Fibroblast of skin of right biceps (primary cell): Measurements from ENCODE around the gene NGEF.

ENCODE experiments used
- DNase-seq: peaks from one replicate; pipeline ENCODE4 v3.0.0-alpha.2; 2013

NGEF gene

DNA sequence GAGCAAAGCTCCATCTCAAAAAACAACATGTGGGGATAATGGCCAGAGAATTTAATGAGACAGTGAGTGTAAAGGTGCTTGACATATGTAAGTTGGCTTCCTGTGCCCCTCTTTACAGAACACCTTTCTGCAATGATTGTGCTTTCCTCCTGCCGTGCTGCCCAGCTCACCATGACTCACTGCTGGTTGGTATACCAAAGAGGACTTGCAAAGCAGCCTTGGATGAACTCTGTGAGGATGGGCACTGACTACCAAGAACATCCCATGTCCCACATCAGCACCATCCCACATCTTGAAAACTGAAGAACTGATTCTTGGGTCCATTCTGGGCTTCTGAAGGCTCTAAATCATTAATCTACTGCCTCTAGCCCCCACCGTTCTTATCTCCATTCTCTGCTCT is 52.2 kb downstream of the NGEF start:
- no peak for DNase-seq

DNA sequence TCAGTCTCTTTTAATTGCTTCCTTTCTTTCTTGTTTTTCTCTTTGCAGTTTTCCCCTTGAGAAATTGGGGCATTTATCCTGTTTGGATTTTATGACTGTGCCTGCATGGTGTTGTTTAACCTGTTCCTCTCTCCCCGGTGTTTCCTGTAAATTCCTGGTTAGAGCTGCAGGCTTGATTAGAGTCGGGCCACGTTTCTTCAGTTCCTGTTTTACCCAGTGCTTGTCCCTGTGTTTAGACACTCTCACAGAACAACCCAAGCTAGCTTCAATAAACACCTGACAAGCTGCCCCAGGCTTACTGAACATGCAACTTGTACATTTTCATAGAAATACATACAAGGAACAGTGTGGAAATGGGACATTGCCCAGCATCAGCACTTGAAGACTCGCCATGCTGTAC is 53.9 kb downstream of the NGEF start:
- DNase-seq = no peak

DNA sequence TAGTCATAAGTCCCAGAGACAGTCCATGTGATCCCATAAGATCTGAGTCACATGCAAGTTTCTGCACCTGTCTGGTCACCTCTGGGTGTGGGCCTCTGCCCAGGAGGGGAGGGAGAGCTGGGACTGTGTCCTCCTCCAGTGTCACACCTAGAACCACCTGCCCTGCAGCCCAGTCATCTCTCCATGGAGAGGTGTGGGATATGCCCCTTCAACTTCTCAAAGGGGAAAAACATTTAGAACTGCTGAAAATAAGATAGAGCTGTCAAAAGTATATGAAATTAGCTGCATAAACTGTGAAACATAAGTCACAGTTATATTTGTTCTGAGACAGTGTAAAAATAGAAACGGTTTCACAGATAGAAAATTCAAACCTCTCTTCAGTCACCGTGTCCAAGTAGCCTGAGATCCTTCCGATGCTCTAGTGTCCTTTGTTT is 55.4 kb downstream of the NGEF start:
- no peak for DNase-seq

DNA sequence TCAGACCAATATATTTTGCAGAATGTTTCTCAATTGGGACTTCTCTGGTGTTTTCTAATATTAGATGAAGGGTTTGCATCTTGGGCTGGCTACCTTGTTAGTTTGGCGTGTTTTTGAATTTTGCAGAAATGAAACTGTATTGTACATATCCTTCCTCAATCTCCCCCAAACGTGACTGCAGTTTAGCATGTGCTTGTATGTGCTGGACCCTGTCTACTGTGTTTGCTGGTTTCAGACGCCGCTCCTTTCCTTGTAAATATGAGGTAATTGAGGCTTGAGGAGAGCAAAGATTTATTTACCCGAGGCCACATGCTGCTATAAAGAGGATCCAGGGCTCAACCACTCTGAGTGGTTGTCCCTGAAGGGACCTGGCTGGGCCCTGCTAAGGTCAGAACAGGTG is 57.2 kb downstream of the NGEF start:
- no peak for DNase-seq

DNA sequence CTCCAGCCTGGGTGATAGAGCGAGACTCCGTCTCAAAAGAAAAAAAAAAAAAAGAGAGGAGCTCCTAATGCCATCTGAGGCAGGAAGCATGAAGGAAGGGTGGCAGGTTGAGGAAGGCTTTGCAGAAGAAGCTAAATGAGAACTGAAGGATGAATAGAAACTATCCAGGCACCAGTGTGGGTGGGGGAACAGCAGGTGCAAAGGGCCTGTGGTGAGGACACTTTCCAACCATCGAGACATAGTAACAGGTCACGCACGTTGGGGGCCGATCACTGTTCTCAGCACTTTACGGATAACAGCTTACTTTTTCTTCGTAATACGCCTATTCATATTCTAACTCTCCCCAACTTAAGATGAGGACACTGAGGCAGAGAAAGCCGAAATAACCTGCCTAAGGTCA is 58.4 kb downstream of the NGEF start:
- no peak for DNase-seq

DNA sequence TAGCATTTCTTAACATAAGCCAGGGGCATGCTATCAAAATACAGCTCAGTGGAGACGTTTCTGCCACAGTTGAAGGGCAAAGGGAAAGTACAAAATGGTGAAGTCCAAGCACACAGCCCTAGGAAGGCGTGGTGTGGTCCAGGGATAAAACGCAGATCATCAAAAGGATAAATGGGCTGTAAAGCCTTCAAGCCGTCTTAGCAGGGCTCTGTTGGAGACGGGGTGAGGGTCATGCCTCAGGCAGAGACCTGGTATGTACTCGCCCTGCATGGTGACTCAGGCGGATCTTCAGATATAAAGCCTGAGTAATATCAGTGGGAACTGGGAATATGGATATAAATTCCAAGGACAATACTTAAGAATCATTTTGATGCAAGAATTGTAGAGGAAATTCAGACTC is 61.2 kb downstream of the NGEF start:
- no peak for DNase-seq

DNA sequence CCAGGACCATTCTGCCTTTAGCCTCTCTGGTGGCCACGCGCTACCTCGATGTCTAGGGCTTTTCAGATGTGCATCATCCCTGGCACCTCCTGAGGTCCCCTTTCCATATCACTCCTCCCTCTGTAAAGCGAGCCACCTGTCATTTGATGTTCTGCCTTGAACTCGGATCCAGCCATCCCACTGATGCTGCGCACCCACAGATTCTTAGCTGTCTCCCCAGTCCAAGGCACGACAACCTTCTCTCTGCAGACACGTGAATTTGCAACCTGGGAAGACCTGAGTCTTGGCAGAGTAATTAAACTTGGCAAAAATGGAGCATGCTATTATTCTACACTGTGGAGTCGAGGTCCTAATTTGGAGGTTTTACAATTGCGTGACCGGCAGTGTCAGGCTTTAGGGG is 61.9 kb downstream of the NGEF start:
- no peak for DNase-seq

DNA sequence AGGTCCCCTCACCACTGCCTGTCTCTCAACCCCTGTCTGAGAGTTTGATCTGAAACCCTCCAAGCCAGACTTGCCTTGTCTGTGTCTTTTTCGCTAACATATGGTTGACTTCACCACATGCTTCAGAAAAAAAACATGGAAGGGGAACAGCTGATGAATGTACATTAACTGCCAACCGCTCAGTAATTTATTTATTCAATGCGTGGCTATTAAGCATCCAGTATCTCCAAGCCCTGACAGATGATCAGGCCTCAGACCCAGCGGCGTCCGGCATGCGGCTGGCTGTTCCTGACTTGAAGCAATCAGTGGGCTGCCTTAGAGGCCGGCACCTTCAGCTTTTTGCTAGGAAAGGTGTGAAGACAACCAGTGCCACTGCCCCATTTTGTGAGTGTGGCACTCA is 62.3 kb downstream of the NGEF start:
- DNase-seq = no peak

DNA sequence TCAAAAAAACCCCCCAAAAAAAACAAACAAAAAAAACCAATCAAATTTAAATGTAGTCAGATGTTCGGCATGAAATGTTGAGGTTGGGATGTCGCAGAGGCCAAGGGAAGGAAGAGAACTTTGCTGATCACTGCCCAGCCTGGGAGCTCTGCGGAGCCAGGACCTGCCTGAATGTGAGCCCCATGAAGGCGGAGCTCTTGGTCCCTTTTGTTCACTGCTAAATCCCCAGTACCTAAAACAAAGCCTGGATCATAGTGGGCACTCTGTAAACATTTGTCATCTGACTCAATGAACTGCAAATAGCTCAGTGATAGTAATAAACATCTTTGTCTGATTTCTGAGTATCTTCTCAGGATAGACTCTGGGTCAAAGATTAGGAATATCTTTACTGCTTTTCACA is 64.0 kb downstream of the NGEF start:
- DNase-seq = no peak

DNA sequence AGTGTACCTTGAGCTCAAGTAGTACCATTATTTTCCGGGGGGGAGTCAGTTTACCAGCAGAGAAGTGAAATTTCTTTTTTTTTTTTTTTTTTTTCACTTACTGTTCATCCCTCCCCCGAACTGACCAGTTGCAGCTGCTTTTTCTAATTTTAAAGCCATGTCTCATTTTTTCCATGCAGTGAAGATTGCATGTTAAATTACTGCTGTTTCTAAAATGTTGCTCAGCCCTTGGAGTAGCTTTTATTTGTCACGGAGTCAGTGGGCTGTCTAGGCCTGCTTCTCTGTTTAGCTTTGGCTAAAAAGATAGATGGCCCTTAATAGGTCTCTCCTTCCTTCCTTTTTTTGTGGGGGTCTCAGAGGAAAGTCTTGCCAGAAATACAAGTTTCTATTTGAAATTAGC is 70.2 kb downstream of the NGEF start:
- no peak for DNase-seq

DNA sequence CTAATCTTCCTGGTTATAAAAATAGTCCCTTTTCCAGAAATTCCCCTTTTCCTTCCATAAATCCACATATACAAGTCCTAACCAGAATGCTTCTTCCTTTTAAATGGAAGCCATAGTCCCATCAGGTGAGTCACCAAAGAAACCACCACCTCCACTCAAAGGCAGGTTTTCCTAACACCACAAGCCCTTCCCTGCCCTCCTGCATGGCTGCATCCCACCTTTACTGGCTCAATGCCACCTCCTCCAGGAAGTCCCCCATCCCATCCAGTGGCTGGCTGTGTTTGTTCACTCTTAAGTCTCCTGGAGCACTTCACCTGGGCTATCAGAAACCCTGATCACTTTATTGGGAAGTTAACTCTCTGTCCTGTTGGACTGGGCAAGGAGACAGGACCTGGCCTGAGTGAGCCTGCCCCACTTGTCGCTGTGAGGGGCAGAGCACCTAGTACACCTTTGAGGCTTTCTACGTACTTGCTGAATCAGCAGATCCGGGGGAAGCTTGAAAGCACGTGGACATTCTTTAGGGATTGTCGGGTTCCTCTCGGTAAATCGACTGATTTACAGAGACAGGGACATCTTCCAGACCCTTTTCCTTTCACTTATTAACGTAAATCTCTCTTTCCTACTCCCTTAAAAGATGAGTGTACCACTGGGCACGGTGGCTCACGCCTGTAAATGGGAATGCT is 71.0 kb downstream of the NGEF start:
- DNase-seq = no peak

DNA sequence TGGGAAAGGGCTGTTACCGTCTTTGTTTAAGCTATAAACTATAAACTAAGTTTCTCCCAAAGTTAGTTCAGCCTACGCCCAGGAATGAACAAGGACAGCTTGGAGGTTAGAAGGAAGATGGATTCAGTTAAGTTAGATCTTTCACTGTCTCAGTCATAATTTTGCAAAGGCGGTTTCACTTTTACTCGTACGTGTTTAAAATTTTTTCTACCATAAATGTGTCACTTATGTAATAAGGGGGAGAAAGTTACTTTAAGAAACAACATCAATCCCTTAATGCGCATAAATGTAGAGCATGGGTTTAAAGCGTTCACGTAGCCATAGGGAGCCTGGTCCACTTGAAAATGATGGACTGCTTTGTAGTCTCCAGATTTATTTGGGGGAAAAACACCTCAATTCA is 71.7 kb downstream of the NGEF start:
- no peak for DNase-seq

DNA sequence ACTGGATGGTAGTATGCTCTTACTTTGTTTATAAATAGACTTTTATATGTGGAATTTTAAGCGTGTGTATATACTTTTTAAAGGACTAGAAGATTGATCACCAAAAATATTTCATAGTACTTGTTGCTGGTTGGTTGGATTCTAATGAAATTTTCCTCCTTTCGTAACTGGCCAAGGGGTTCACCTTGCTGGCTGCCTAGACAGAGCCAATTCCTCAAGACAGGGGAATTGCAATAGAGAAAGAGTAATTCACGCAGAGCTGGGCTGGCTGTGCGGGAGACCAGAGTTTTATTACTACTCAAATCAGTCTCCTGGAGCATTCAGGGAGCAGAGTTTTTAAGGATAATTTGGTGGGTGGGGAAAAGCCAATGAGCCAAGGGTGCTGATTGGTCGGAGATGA is 72.3 kb downstream of the NGEF start:
- DNase-seq = no peak

DNA sequence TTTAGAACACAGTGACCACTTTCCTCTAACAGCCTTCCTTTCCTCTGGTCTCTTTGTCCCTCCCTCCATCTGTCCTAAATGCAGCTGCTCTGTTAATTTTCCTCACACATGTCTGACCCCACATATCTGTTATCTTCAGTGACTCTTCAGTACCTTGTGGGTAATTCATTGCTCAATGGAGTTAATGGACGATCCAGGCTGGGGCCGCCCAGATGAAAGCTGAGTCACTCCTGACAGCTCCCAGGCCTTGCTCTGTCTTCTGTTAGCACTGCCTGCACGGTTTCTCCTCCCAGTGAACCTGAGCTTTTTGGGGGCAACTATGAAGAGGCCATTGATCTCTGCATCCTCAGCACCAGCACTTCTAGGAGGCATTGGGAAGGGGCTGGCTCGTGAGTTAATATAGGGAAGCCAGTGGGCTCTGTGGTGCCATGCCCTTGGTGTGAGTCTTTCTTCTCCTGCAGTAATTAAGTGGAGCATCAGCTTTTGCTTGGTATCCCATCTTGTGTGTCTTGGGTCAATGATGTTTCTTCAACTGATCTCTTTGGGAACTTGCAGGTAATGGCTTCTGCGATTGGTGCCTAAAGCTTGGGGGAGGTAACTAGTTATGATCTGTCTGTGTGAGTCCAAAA is 75.7 kb downstream of the NGEF start:
- DNase-seq = peak; percentile 24

DNA sequence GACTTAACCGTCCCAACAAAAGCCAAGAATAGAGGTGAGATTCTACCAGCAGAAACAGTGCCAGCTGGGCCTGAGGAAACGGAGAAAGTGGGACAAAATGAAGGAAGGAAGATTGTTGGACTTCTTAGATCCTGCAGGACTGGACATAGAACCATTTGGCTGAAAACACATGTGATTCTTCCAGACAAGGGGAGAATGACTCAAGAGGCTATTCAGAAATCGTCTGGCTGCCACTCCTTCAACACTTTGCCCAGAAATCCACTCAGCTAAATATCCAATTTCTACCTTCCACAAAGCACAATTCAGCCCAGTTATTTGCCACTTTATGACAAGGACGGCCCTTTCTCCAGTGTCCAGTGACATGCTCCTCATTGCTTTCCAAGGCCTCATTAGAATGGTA is 81.4 kb downstream of the NGEF start:
- DNase-seq = no peak

DNA sequence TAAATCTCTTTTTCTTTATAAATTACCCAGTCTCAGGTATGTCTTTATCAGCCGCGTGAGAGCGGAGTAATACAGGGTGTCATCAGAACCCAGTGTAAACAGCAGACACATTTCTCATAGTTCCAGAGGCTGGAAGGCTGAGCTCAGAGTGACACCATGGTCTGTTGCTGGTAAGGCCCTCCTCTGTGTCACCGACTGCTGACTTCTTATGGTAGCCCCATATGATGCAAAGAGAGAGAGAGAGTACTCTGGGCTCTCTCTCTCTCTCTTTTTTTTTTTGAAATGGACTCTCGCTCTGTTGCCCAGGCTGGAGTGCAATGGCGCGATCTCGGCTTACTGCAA is 83.0 kb downstream of the NGEF start:
- DNase-seq = no peak

DNA sequence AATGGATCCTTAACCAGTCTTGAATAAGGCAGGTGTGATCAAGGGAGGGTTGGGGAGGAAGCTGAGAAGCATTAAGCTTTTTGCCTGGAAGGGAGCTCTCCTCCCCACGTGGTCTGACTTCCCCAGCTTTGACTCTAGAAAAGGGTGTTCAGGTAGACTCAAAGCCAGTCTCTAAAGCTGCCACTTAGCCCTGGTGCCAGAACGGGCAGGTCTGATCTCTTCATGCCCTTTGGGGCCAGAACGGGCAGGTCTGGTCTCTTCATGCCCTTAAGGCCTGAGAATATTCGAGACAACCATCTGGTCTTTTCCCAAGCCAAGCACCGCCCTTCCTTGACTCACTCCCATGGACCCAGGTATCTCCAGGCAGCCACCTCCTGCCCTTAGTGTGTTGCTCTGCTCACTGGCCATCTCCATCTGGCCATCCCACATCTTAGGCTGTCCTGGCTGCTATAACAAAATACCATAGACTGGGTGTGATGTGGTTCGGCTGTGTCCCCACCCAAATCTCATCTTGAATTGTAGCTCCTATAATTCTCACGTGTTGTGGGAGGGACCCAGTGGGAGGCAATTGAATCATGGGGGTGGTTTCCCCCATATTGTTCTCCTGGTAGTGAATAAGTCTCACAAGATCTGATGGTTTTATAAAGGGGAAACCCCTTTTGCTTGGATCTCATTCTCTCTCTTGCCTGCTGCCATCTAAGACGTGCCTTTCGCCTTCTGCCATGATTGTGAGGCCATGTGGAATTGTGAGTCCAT is 83.6 kb downstream of the NGEF start:
- DNase-seq = no peak

DNA sequence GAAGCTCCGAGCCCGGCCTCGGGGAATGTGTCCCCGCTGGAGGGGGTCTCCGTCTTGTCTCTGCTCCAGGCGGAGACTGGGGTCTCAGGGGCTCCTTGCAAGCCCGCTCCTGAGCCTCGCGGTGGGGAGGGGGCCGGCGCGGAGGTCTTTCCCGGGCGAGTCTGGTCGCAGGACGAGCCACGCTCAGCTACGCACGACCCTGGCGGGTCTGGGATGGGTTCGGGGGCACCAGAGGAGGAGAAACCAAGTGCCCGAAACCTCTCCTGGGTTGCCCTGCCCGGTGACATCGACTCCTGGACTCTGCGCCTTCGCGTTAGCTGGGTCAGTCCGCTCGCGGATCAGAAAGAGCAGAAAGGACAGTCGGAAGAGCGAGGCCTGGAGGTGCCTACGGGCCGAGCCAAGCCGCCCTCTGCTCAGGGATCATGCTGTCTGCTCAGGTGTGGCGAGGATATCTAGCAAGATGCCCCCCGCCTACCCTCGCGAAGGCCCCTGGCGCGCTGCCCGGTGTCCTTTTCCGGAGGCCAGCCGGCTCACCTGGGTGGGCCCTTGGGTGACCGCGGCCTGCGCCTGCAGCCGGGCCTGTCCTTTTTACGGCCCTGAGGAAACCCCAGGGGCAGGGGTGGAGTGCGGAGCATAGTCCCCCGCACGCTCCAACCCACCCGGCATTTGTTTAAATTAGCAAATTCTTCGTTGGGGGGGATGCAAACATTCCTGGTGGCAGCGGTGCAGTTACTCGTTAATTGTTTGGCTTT is 84.3 kb downstream of the NGEF start:
- no peak for DNase-seq

DNA sequence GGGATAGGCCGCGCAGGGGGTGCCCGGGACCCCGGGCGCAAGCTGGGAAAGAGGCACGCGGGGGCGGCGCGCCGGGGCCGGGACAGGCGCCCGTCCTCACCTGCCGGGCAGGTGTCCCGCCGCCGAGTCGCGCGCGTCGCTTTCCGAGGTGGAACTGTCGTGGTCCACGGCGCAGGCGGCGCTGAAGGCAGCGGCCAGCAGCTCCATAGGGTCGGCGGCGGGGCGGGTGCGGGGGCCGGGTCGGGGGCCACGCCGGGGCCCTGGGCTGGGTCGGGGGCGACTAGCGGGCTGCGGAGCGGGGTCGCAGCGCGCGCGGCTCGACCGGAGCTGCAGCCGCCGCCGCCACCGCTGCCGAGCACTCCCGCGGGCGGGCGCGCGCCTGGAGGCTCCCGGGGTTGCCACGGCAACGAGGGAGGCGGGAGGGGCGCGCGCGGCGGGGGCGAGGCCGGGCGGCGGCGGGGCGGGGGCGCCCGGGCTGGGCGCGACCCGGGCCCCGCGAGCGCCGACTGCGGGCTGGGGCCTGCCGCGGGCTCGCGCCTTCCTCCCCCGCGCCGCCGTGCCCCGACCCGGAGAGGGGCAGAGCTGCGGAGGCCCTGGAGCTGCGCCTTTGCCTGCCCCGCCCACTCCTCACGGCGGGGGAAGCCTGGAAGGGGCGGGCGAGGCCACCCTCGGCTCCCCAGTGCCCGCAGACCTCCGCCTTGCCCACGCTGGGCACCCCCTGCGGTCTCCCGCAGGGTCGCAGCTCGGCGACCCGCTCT is 85.1 kb downstream of the NGEF start:
- DNase-seq = no peak

DNA sequence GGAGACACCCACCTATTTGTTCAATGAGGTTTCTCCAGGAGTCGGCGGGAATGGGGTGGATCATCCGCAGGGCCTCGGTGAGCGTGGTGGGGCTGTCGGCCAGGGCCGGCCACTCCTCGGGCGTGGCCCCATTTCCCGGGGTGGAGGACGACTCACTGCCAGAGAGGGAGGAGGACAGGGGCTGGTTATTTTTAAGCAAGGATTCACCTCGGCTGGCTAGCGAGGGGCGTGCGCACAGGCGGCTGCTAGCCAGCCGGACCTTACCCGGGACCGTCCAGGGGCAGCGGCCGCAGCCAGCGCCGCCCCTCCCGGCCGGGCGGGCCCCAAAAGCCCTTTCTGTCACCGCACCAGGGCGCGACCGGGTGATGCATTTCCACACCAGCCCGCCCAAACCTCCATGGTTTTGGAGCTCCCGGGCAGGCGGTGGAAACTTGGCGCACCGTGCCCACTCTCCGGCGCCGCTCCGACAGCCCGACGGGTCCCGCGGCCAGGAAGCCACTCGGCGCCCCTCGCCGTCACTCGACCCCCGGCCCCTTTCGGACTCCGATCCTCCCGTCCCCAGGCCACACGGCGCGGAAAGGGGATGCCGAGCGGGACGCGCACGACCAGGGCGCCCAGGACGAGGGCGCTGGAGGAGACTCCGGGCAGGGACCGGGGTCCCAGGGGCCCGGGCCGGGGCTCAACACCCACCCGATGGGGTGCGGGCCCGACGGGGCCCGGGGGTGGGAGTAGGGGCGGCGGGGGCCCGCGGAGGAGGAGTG is 85.8 kb downstream of the NGEF start:
- no peak for DNase-seq

DNA sequence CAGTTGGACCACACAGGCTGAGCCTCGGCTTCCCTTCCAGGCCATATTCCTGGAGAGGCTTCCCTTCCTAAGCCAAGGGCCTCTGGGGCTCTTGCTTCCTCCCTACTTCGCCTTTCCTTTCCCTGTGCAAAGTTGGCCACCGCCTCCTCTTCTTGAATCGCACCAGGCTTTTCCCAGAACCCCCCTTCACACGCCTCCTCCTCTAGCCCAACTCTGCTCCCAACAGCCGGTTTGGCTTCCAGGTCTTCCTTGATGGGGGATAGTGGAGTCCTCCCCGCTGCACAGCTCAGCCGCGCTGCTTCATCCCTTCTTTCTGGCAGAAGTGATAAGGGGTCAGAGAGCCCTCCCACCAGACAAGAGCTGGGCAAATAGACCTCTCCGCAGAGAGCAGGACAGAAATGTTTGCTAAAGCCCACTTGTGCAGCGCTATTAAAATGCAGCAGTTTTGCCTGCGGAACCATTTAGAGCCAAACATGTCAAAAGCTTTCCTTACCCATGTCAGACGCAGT is 86.6 kb downstream of the NGEF start:
- no peak for DNase-seq

DNA sequence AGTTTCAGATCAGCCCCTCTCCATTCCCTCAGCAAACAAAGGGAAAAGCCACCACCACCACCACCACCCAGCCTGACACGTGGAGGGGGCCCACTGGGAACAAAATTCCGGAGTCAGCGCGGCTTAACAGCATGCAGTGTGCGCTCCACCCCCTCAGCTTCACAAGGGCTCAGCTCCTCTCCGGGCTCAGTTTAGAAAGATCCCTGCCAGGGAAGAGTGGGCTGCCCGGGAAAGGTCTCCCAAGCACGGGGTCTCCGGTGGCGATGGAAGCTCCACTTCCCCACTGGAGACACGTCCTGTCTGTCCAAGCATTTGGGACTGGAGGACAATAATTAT is 87.3 kb downstream of the NGEF start:
- no peak for DNase-seq
